ENCODE measurements around the gene SPRR2B. TPM values are rescaled to one million over a fixed set of nuclear protein-coding genes. Genes with fewer than 3 reads are reported as not detected.

Gene SPRR2B
- total RNA-seq (ENCODE audit: low replicate concordance), result not detected in 2 replicates

DNA sequence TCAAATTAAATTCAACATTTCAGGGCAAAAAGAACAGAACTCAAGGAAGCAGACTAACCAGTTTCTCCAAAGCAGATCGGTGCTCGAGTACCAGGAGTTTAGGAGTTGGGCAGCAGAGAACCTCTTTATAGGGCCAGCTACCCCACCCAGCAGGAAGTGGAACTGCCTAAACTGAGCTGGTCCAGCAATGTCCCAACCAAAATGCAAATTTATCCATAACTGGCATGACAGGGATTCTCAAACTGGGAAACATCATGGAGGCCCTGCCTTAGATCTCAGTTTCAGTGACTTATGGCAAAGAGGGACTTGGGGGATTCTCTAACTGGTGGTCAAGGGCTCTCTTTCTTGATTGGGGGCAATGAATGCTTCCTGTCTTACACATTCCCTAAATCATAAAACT lies at the start of gene SPRR2B:
TSS of gene SPRR2B (minus strand) at position 101 of the 400 bp plus-strand sequence. CDS start 772 bp downstream, outside the sequence.

DNA sequence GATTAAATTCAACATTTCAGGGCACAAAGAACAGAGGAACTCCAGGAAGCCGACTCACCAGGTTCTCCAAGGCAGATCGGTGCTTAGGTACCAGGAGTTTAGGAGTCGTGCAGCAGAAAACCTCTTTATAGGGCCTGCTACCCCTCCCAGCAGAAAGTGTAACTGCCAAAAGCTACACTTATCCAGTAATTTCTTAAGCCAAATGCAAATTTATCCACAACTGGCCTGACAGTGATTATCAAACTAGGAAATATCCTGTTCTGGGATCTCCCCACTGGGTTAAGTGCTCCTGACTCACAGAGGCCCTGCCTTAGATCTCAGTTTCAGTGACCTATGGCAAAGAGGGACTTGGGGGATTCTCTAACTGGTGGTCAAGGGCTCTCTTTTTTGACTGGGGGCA lies 42.0 kb upstream of the SPRR2B start, which contains the start of gene SPRR2F:
TSS of gene SPRR2F (minus strand) at position 101 of the 400 bp plus-strand sequence. CDS start 783 bp downstream, outside the sequence.

DNA sequence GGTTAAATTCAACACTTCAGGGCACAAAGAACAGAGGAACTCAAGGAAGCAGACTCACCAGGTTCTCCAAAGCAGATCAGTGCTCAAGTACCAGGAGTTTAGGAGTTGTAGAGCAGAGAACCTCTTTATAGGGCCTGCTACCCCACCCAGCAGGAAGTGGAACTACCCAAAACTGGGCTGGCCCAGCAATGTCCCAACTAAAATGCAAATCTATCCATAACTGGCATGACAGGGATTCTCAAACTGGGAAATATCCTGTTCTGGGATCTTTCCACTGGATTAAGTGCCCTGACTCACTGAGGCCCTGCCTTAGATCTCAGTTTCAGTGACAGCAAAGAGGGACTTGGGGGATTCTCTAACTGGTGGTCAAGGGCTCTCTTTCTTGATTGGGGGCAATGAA lies 23.0 kb upstream of the SPRR2B start, which contains the start of gene SPRR2E:
TSS of gene SPRR2E (minus strand) at position 101 of the 400 bp plus-strand sequence. CDS start 775 bp downstream, outside the sequence.

DNA sequence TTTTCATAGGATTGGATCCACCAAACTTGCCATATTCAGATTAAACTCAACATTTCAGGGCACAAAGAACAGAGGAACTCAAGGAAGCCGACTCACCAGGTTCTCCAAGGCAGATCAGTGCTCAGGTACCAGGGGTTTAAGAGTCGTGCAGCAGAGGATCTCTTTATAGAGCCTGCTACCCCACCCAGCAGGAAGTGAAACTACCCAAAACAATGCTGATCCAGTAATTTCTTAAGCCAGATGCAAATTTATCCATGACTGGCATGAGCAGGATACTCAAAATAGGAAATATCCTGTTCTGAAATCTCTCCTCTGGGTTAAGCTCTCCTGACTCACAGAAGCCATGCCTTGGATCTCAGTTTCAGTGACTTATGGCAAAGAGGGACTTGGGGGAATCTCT lies 14.0 kb downstream of the SPRR2B start, which contains the start of gene SPRR2A:
TSS of gene SPRR2A (minus strand) at position 138 of the 400 bp plus-strand sequence. CDS start 777 bp downstream, outside the sequence.

DNA sequence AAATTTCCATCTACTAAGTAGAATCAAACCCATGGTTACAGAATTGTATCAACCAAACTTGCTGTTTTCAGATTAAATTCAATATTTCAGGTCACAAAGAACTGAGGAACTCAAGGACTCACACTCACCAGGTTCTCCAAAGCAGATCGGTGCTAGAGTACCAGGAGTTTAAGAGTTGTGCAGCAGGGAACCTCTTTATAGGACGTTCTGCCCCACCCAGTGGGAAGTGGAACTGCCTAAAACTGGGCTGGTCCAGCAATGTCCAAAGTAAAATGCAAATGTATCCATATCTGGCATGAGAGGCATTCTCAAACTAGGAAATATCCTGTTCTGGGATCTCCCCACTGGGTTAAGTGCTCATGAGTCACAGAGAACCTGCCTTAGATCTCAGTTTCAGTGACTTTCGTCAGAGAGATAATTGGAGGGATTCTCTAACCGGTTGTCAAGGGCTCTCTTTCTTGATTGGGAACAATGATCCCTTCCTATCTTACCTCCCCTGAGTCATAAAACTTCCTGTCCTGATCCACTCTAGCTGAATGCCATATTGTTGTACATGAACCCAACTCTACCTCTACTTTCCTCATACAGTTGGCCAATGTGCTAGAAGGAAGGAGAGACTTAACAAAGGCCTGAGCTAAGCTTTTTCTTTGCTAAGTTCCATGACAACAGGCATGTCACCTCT lies 30.3 kb downstream of the SPRR2B start, which contains the start of gene SPRR2D:
TSS of gene SPRR2D (minus strand) at position 171 of the 682 bp plus-strand sequence. CDS start 774 bp downstream, outside the sequence.

DNA sequence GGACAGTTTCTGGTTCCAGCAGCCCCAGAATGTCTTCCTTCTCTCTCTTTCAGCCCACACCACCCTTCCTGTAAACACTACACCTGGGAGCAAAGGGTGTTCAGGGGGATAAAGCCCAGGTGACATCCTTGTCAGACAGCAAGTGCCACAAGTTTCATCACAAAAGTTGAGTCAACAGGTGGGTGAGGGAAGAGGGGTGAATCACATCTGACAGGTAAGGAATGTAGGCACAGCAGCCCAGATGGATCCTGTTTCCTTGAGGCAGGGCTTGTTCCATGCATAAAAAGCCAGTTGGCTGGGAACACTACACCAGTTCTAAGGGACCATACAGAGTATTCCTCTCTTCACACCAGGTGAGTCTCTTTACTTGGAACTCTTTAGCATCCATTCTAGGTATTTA lies 40.5 kb downstream of the SPRR2B start, which contains the start of gene SPRR1B:
TSS of gene SPRR1B (plus strand) at position 309 of the 400 bp plus-strand sequence. CDS start 1,143 bp downstream, outside the sequence.

Other genes starting within 250 kb of the SPRR2B start
- gene LCE1A, start 244.1 kb downstream of the SPRR2B start, total RNA-seq (ENCODE audit: low replicate concordance), result not detected in 2 replicates
- not detected in 2 replicates for gene LCE6A, start 228.8 kb downstream of the SPRR2B start, total RNA-seq (ENCODE audit: low replicate concordance)
- not detected in 2 replicates for gene LCE7A, start 211.6 kb downstream of the SPRR2B start, total RNA-seq (ENCODE audit: low replicate concordance)
- 0.35 TPM in 1 of 2 replicates, not detected in the other for gene SMCP, start 193.3 kb downstream of the SPRR2B start, total RNA-seq (ENCODE audit: low replicate concordance)
- not detected in 2 replicates for gene IVL, start 163.1 kb downstream of the SPRR2B start, total RNA-seq (ENCODE audit: low replicate concordance)
- not detected in 2 replicates for gene SPRR5, start 124.4 kb downstream of the SPRR2B start, total RNA-seq (ENCODE audit: low replicate concordance)
- not detected in 2 replicates for gene SPRR4, start 101.0 kb downstream of the SPRR2B start, total RNA-seq (ENCODE audit: low replicate concordance)
- gene SPRR1A, start 87.5 kb downstream of the SPRR2B start, total RNA-seq (ENCODE audit: low replicate concordance), result not detected in 2 replicates
- gene SPRR3, start 69.9 kb downstream of the SPRR2B start, total RNA-seq (ENCODE audit: low replicate concordance), result not detected in 2 replicates
- gene SPRR1B, start 40.4 kb downstream of the SPRR2B start, total RNA-seq (ENCODE audit: low replicate concordance), result not detected in 2 replicates
- gene SPRR2D, start 30.5 kb downstream of the SPRR2B start, total RNA-seq (ENCODE audit: low replicate concordance), result not detected in 2 replicates
- not detected in 2 replicates for gene SPRR2A, start 14.1 kb downstream of the SPRR2B start, total RNA-seq (ENCODE audit: low replicate concordance)
- gene SPRR2E, start 22.9 kb upstream of the SPRR2B start, total RNA-seq (ENCODE audit: low replicate concordance), result not detected in 2 replicates
- not detected in 2 replicates for gene SPRR2F, start 41.9 kb upstream of the SPRR2B start, total RNA-seq (ENCODE audit: low replicate concordance)
- gene SPRR2G, start 79.3 kb upstream of the SPRR2B start, total RNA-seq (ENCODE audit: low replicate concordance), result not detected in 2 replicates
- not detected in 2 replicates for gene LELP1, start 131.8 kb upstream of the SPRR2B start, total RNA-seq (ENCODE audit: low replicate concordance)
- not detected in 2 replicates for gene PRR9, start 146.0 kb upstream of the SPRR2B start, total RNA-seq (ENCODE audit: low replicate concordance)
- gene LORICRIN, start 188.1 kb upstream of the SPRR2B start, total RNA-seq (ENCODE audit: low replicate concordance), result not detected in 2 replicates
- not detected in 2 replicates for gene PGLYRP3, start 241.3 kb upstream of the SPRR2B start, total RNA-seq (ENCODE audit: low replicate concordance)